ENCODE results near the gene MAPKAP1. TPM values are rescaled to one million over a fixed set of nuclear protein-coding genes. Genes with fewer than 3 reads are reported as not detected.

The MAPKAP1 gene
- total RNA-seq, 2 donors from 2014 or later, result 54.9 to 70.1 TPM

DNA sequence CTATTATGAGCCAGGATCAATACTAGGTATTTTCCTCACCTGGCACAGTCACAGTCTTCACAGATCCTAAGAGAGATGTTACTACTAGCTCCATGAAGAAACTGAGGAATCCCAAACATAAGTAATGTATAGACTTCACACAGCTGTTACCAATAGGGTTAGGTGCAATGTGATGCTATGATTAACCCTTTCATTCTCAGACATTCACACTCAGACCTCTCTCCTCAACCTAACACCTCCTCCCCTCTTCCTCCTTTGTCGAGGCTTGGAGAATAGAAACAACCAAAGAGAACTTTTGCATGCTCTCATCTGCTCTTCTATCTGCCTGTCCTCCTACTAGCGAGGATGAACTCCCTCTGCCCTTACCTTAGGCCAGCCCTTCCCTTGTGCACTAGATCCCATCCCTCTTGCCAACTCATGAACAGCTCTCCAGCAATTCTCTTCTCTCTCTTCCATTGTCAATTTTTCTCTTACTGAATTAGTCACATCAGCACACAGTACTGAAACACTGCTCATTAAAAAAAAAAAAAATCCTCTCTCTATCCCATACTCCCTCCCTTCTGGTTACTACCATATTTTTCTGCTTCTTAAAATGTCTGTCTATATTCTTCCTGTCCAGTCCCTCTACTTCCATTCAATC is 47.7 kb downstream of the MAPKAP1 start:
- Histone ChIP-seq H3K27me3 (no peaks in the 10 kb centered on the region), H3K9ac (ENCODE audit: low read depth in 2 of 2, low read length in 2 of 2) (no peak overlapping the region)

DNA sequence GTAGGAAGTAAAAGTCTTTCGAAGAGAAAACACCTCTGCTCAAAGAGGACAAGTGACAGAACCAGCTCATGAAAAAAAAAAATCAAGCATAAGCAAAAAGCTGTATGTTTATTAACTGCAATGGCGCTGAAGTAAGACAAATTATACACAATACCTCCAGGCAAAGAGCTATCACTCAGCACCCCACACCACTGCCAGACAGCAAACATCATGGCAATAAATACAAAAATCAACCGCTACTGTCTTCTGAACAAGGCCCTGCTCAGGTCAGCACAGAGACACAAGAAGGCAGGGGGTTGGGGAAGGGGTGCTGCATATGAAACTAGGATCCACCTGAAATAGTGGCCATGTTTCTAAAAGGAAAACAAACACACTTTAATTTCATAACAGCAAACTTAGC is 50.4 kb downstream of the MAPKAP1 start:
- Histone ChIP-seq H3K9ac (ENCODE audit: low read depth in 2 of 2, low read length in 2 of 2) (no peak overlapping the region), H3K9me3 (no peaks in the 10 kb centered on the region), H3K4me1 (no peaks in the 10 kb centered on the region), H3K36me3 (no peaks in the 10 kb centered on the region), H3K27me3 (no peaks in the 10 kb centered on the region), H3K4me3 (no peak overlapping the region), H3K27ac (no peak overlapping the region)
- intact Hi-C loops (cut with DNase I), result no loop called here
- TF ChIP-seq, protein P1, sequence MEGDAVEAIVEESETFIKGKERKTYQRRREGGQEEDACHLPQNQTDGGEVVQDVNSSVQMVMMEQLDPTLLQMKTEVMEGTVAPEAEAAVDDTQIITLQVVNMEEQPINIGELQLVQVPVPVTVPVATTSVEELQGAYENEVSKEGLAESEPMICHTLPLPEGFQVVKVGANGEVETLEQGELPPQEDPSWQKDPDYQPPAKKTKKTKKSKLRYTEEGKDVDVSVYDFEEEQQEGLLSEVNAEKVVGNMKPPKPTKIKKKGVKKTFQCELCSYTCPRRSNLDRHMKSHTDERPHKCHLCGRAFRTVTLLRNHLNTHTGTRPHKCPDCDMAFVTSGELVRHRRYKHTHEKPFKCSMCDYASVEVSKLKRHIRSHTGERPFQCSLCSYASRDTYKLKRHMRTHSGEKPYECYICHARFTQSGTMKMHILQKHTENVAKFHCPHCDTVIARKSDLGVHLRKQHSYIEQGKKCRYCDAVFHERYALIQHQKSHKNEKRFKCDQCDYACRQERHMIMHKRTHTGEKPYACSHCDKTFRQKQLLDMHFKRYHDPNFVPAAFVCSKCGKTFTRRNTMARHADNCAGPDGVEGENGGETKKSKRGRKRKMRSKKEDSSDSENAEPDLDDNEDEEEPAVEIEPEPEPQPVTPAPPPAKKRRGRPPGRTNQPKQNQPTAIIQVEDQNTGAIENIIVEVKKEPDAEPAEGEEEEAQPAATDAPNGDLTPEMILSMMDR (IDR thresholded peaks at IDR 0.05), result no peak
- no peak for DNase-seq

More for the DNA sequence above, 47.7 kb downstream of the MAPKAP1 start:
- no peaks in the 10 kb centered on the region for H3K9me3 ChIP-seq
- no peak overlapping the region for H3K27ac ChIP-seq
- no peak overlapping the region for H3K4me3 ChIP-seq
- TF ChIP-seq, protein P1 (IDR thresholded peaks at IDR 0.05), result no peak
- no peaks in the 10 kb centered on the region for H3K4me1 ChIP-seq
- intact Hi-C loops (cut with DNase I), result no loop called here
- H3K36me3 ChIP-seq, result no peaks in the 10 kb centered on the region
- DNase-seq, result no peak

DNA sequence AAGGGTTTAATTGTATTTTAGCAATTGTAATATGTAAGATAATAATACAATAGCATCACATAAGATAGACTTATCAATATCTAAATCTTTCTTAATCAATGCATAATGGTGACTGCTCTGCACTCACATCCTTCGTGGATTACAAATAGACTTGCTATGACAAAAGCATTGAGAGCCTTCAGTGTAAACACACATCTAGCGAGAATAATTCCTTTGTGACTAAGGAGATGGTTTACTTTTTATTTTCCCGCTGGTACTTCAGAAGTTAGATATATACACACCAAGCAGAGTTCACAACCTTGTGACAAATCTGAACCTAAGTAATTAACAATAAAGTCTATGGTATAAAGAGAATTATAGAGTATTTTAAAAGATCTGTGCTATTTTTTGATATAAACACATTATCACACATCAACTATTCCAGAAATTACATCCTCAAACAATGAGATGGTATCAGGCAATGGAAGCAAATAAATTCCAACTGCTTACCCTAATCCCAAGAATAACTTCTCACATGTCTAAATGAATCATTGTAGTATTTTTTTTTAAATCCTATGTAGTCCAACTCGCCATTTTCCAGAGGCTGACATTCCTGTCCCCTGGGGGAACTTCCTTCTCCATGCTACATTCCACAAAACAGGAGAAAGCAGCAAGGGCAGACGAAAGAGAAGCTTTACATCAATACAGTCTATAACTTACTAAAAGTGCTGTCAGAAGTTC is 51.2 kb downstream of the MAPKAP1 start:
- Histone ChIP-seq H3K27me3 (no peaks in the 10 kb centered on the region), H3K4me3 (no peak overlapping the region), H3K4me1 (no peaks in the 10 kb centered on the region), H3K27ac (no peak overlapping the region), H3K36me3 (no peaks in the 10 kb centered on the region), H3K9me3 (no peaks in the 10 kb centered on the region), H3K9ac (ENCODE audit: low read depth in 2 of 2, low read length in 2 of 2) (no peak overlapping the region)
- no peak for DNase-seq
- intact Hi-C loops (cut with DNase I), result no loop called here
- TF ChIP-seq, protein P1 (IDR thresholded peaks at IDR 0.05), result no peak

DNA sequence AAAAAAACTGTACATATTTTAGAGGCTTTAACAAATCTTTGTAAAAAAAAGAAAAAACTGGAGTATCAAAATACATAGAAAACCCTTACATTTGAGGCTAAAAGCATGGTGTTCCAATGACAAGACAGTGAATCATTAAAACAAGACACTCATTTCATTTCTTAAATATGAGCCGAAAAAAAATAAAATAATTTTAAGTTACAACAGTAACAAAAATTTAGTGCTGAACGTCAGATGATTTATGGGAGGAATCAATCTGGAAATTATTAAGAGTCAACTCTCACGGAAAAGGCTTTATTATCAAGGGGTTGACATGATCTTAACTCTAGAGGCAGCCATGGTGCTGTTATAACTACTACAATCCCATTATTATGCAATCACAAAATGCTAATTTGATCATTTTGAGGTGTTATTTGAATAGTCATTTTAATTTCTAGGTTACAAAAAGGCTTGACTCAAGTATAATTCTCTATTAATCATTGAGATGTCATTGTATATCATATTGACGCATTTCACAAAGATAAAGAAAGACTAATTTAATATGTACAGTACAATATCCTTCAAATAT is 51.9 kb downstream of the MAPKAP1 start:
- intact Hi-C loops (cut with DNase I), result no loop called here
- H3K27me3 ChIP-seq, result no peaks in the 10 kb centered on the region

DNA sequence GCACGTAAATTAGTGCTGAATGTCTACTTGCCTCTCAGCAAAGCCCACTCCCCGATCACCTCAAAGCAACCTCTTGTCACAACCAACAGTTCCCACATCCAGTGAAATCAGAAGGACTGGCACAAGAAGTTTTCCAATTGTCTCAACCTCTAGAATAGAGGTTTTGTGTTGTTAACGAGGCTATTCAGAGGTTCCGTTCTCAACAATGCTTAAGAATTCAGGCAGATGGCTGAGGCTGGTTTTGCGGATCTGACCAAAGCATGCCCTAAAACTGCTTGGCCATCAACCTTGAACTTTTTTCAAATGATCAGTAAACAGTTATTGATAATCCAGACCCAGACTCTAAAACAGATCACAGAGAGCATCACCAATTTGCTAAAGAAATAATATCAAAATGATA is 52.9 kb downstream of the MAPKAP1 start:
- DNase-seq, result no peak
- no peak overlapping the region for H3K9ac ChIP-seq (ENCODE audit: low read depth in 2 of 2, low read length in 2 of 2)
- TF ChIP-seq, protein P1 (IDR thresholded peaks at IDR 0.05), result no peak
- no peaks in the 10 kb centered on the region for H3K36me3 ChIP-seq
- intact Hi-C loops (cut with DNase I), result no loop called here
- H3K4me3 ChIP-seq, result no peak overlapping the region
- no peaks in the 10 kb centered on the region for H3K27me3 ChIP-seq
- H3K9me3 ChIP-seq, result no peaks in the 10 kb centered on the region
- no peaks in the 10 kb centered on the region for H3K4me1 ChIP-seq
- H3K27ac ChIP-seq, result no peak overlapping the region

More for the DNA sequence above, 51.9 kb downstream of the MAPKAP1 start:
- Histone ChIP-seq H3K9ac (ENCODE audit: low read depth in 2 of 2, low read length in 2 of 2) (no peak overlapping the region), H3K4me1 (no peaks in the 10 kb centered on the region), H3K27ac (no peak overlapping the region), H3K4me3 (no peak overlapping the region), H3K36me3 (no peaks in the 10 kb centered on the region), H3K9me3 (no peaks in the 10 kb centered on the region)
- TF ChIP-seq, protein P1 (IDR thresholded peaks at IDR 0.05), result no peak
- DNase-seq, result no peak

Data from colonic mucosa (tissue), 4 donors.